Lung (tissue), 12 donors: Measurements from ENCODE around the gene HSBP1L1. TPM values are rescaled to one million over a fixed set of nuclear protein-coding genes. Genes with fewer than 3 reads are reported as not detected.
A peak's percentile ranks its signal among the peaks of the same experiment; 100 is the strongest.

Experiments
- ATAC-seq: fragments of 200-7000 bp; cut with Tn5 transposase; one replicate; pipeline ENCODE4 v1.9.1; 2020; ENCODE audit warnings: moderate number of reproducible peaks; ENCODE audit not compliant: insufficient read depth, low FRiP score
- DNase-seq, 3 donors: peaks; one replicate each; pipeline ENCODE4 v3.0.0-alpha.2; 2013 to 2017
- H3K27ac ChIP-seq, 2 donors: one replicate each; pipeline ENCODE4 v1.5.1; 2013; ENCODE audit warnings: mild to moderate bottlenecking in 2 of 2, moderate library complexity in 2 of 2, control low read depth in 1 of 2, inconsistent platforms in 1 of 2, low read depth in 1 of 2, low read length in 1 of 2
- H3K27me3 ChIP-seq, 3 donors: one replicate each; pipeline ENCODE4 v1.5.1; 2013; ENCODE audit warnings: low read length in 2 of 3; ENCODE audit not compliant: control insufficient read depth in 3 of 3, insufficient read depth in 3 of 3
- H3K36me3 ChIP-seq, 4 donors: one replicate each; pipeline ENCODE4 v1.5.1; 2013; ENCODE audit warnings: low read length in 4 of 4, mild to moderate bottlenecking in 1 of 4, moderate library complexity in 1 of 4; ENCODE audit not compliant: control insufficient read depth in 4 of 4, insufficient read depth in 4 of 4
- H3K4me1 ChIP-seq, 5 donors: one replicate each; pipeline ENCODE4 v1.5.1; 2013; ENCODE audit warnings: low read length in 5 of 5, mild to moderate bottlenecking in 2 of 5, moderate library complexity in 1 of 5; ENCODE audit not compliant: control insufficient read depth in 5 of 5, insufficient read depth in 5 of 5
- H3K4me3 ChIP-seq: one replicate; pipeline ENCODE4 v1.5.1; 2013; ENCODE audit warnings: mild to moderate bottlenecking, control low read depth, moderate library complexity
- H3K9ac ChIP-seq, 2 donors: one replicate each; pipeline ENCODE4 v1.5.1; 2013; ENCODE audit warnings: low read length in 2 of 2, control low read depth in 1 of 2; ENCODE audit not compliant: insufficient read depth in 1 of 2
- H3K9me3 ChIP-seq, 4 donors: one replicate each; pipeline ENCODE4 v1.5.1; 2013; ENCODE audit warnings: low read length in 3 of 4, mild to moderate bottlenecking in 1 of 4, moderate library complexity in 1 of 4; ENCODE audit not compliant: control insufficient read depth in 4 of 4, insufficient read depth in 3 of 4
- WGBS, 2 donors: extraction: QIAGEN DNeasy Blood & Tissue Kit; methylation state at CpG; one replicate each; pipeline ENCODE4 v1.1.7; 2013; 5-methylcytosine and 5-hydroxymethylcytosine counted together
- polyA plus RNA-seq, 2 donors: library from polyadenylated mRNA; stranded (reverse); fragments of 200-250 nt; gene quantifications; one replicate each; pipeline ENCODE4 v1.2.1, GENCODE V29; 2013
- total RNA-seq, 2 donors: library from RNA; depleted of rRNA in 1 of 2; stranded (reverse); fragments of >200 nt in 1 of 2; gene quantifications; one replicate each; pipeline ENCODE4 v1.2.1, GENCODE V29; 2014 to 2021
- TF ChIP-seq, protein P1 (sequence below): IDR thresholded peaks from 2 replicates; pipeline ENCODE4 v1.5.1; 2012; ENCODE audit warnings: mild to moderate bottlenecking; ENCODE audit errors: control extremely low read depth, extremely low read depth
- donor health status: control.
- donor health status: control.
- donor health status: Bipolar disorder and iron deficiency.
- donor health status: healthy.
- donor health status: DM: yes; HTN: yes; CAD: no.

The HSBP1L1 gene
- total and polyA plus RNA-seq, 4 donors = 23.2 to 80.9 (median 34.3) TPM

DNA sequence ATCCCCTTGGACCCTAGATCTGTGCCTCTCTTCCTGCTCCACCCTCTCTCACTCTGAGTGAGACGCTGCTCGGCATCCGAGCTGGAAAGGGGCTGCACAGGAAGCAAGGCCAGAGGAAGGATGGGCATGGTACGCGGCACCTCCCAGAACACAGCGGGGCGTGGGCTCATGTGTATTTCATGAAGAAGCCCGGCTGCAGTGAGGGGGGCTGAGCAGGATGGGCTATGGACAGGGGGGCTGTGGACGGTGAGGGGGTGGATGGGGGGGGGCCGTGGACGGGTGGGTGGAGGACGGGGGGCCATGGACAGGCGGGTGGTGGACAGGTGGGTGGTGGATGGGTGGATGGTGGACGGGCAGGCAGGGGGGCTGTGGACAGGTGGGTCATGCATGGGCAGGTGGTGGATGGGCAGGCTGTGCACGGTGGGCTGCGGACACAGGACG, 41.5 kb upstream of the HSBP1L1 start:
- TF ChIP-seq, protein P1, sequence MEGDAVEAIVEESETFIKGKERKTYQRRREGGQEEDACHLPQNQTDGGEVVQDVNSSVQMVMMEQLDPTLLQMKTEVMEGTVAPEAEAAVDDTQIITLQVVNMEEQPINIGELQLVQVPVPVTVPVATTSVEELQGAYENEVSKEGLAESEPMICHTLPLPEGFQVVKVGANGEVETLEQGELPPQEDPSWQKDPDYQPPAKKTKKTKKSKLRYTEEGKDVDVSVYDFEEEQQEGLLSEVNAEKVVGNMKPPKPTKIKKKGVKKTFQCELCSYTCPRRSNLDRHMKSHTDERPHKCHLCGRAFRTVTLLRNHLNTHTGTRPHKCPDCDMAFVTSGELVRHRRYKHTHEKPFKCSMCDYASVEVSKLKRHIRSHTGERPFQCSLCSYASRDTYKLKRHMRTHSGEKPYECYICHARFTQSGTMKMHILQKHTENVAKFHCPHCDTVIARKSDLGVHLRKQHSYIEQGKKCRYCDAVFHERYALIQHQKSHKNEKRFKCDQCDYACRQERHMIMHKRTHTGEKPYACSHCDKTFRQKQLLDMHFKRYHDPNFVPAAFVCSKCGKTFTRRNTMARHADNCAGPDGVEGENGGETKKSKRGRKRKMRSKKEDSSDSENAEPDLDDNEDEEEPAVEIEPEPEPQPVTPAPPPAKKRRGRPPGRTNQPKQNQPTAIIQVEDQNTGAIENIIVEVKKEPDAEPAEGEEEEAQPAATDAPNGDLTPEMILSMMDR = no peak
- DNase-seq = peak in 1 of 3 donors; percentile 9
- no peak overlapping the region for H3K9ac ChIP-seq
- H3K27ac ChIP-seq = no peak overlapping the region
- H3K27me3 ChIP-seq = no peaks in the 10 kb centered on the region
- H3K36me3 ChIP-seq = peaks cover 0 to 32% (median 9%) of the 10 kb centered on the region in 4 donors
- no peak for ATAC-seq
- WGBS, 2 donors = 76 to 85% methylated on average over 16 to 17 of the region's 17 CpGs
- H3K9me3 ChIP-seq = no peaks in the 10 kb centered on the region
- no peak overlapping the region for H3K4me3 ChIP-seq
- peaks cover 0 to 10% (median 0%) of the 10 kb centered on the region in 5 donors for H3K4me1 ChIP-seq

GRCh38 chr18:79923896-79924585, 40.4 kb upstream of the HSBP1L1 start:
- TF ChIP-seq, protein P1 = no peak
- DNase-seq (peak in 1 of 3 donors; percentile 6), ATAC-seq (no peak)
- Histone ChIP-seq H3K4me3 (no peak overlapping the region), H3K27ac (no peak overlapping the region), H3K36me3 (peaks cover 0 to 27% (median 10%) of the 10 kb centered on the region in 4 donors), H3K4me1 (peaks cover 0 to 10% (median 0%) of the 10 kb centered on the region in 5 donors), H3K9me3 (peaks cover 0 to 6% (median under 1%) of the 10 kb centered on the region in 4 donors), H3K27me3 (no peaks in the 10 kb centered on the region), H3K9ac (no peak overlapping the region)
- 97% methylated on average over 26 of the region's 26 CpGs for WGBS, 2 donors

DNA sequence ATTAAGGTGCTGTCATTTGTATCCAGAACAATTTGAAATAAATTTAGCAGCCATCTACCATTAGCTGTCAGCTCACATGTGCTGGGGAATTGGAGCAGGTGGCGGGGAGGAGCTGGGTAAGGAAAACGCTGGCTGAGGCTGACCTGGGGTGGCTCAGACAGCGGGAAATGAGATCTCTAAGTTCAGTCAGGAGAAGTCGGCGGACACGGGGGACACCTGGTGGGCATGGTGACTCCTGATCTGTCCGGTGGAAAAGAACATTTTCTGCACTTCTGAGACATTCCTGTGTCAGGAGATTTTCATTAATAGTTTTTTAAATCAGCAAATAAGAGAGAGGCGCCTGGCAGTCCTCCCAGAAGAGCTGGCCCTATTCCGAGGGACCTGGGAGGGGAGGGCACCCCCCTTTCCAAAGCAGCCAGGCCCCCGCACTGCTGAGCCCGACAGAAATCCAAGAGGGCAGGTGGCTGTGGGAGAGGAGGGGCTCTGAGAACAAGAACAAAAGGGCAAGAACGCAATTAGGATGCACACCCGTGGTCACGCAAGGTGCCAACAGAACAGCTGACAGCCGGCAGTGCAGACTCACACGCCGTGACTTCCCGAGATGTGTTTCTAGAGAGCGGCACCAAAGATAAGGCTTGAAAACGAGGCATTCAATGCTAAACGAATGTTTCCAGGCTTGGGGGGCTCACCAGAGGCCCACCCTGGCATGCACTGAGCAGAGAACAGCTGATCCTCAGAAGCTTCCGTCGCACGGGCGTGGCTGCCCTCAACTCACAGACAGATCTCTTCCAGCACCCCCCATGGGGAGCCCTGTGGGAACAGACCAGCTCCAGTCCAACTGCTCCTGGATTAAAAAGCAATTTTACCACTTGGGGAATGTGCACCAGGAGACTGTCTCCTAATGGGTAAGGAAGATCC, 39.4 kb upstream of the HSBP1L1 start:
- Histone ChIP-seq H3K9ac (no peak overlapping the region), H3K27ac (no peak overlapping the region), H3K4me3 (no peak overlapping the region), H3K27me3 (no peaks in the 10 kb centered on the region), H3K4me1 (peaks cover 0 to 10% (median 0%) of the 10 kb centered on the region in 5 donors), H3K36me3 (peaks cover 0 to 28% (median 15%) of the 10 kb centered on the region in 4 donors), H3K9me3 (peaks cover 3 to 8% (median 7%) of the 10 kb centered on the region in 4 donors)
- WGBS, 2 donors = 75 to 88% methylated on average over 25 of the region's 25 CpGs
- ATAC-seq (no peak), DNase-seq (peak; percentile 12 to 22 (median 17))
- TF ChIP-seq, protein P1 = no peak
